Measurements from ENCODE around the gene C3orf62. TPM values are rescaled to one million over a fixed set of nuclear protein-coding genes. Genes with fewer than 3 reads are reported as not detected.

The C3orf62 gene
- total RNA-seq (2014; rRNA removed; shearing (Covaris generic)), result 1.7 and 2.3 TPM in 2 replicates
- polyA plus RNA-seq (2015; cell fraction: cytosol; rRNA removed), result 2.0 and 2.2 TPM in 2 replicates
- polyA plus RNA-seq (2015; cell fraction: nucleus; rRNA removed), result 8.2 and 11.6 TPM in 2 replicates

- no peak for DNase-seq (ENCODE audit: low read depth)
Observed at GRCh38 chr3:49276475-49277382, at the start of gene C3orf62. TSS of gene C3orf62 (minus strand) at chr3:49277232. CDS start at chr3:49276872, 360 bp downstream.

GRCh38 chr3:49324768-49325167 is 47.7 kb upstream of the C3orf62 start:
- no peak for DNase-seq (ENCODE audit: low read depth)

GRCh38 chr3:49316696-49317457 is 39.8 kb upstream of the C3orf62 start:
- DNase-seq (ENCODE audit: low read depth), result no peak

- DNase-seq (ENCODE audit: low read depth), result no peak
Observed at GRCh38 chr3:49313896-49314688, 37.1 kb upstream of the C3orf62 start.

GRCh38 chr3:49311283-49311682 is 34.3 kb upstream of the C3orf62 start:
- DNase-seq (ENCODE audit: low read depth), result no peak

- no peak for DNase-seq (ENCODE audit: low read depth)
Observed at GRCh38 chr3:49310677-49311076, 33.6 kb upstream of the C3orf62 start.

GRCh38 chr3:49305608-49306007 is 28.6 kb upstream of the C3orf62 start:
- DNase-seq (ENCODE audit: low read depth), result no peak

- no peak for DNase-seq (ENCODE audit: low read depth)
Observed at GRCh38 chr3:49302613-49303012, 25.6 kb upstream of the C3orf62 start.

- no peak for DNase-seq (ENCODE audit: low read depth)
Observed at GRCh38 chr3:49300595-49300994, 23.6 kb upstream of the C3orf62 start.

GRCh38 chr3:49298511-49298910 is 21.5 kb upstream of the C3orf62 start:
- no peak for DNase-seq (ENCODE audit: low read depth)

- DNase-seq (ENCODE audit: low read depth), result no peak
Observed at GRCh38 chr3:49296781-49297411, 19.9 kb upstream of the C3orf62 start.

GRCh38 chr3:49295489-49296058 is 18.5 kb upstream of the C3orf62 start:
- peak; percentile 28 for DNase-seq (ENCODE audit: low read depth)

GRCh38 chr3:49294343-49294742 is 17.3 kb upstream of the C3orf62 start:
- DNase-seq (ENCODE audit: low read depth), result no peak

GRCh38 chr3:49283997-49284396 is 7.0 kb upstream of the C3orf62 start:
- no peak for DNase-seq (ENCODE audit: low read depth)

GRCh38 chr3:49279376-49279775 is 2.3 kb upstream of the C3orf62 start:
- DNase-seq (ENCODE audit: low read depth), result no peak

GRCh38 chr3:49278548-49278947 is 1.5 kb upstream of the C3orf62 start:
- no peak for DNase-seq (ENCODE audit: low read depth)

GRCh38 chr3:49277383-49277775 is 347 bp upstream of the C3orf62 start:
- no peak for DNase-seq (ENCODE audit: low read depth)

GRCh38 chr3:49273825-49274532 is 3.1 kb downstream of the C3orf62 start:
- no peak for DNase-seq (ENCODE audit: low read depth)

- no peak for DNase-seq (ENCODE audit: low read depth)
Observed at GRCh38 chr3:49271047-49271446, 6.0 kb downstream of the C3orf62 start.

- no peak for DNase-seq (ENCODE audit: low read depth)
Observed at GRCh38 chr3:49270156-49270500, 6.9 kb downstream of the C3orf62 start.
